HG02588 (cell line): Measurements from ENCODE around the gene CDH23.

Experiments
- ATAC-seq: cut with Tn5 transposase; IDR thresholded peaks from one replicate; pipeline ENCODE4 v1.9.1; 2021; ENCODE audit warnings: mild to moderate bottlenecking, moderate library complexity; ENCODE audit not compliant: unreplicated experiment

CDH23 gene

DNA sequence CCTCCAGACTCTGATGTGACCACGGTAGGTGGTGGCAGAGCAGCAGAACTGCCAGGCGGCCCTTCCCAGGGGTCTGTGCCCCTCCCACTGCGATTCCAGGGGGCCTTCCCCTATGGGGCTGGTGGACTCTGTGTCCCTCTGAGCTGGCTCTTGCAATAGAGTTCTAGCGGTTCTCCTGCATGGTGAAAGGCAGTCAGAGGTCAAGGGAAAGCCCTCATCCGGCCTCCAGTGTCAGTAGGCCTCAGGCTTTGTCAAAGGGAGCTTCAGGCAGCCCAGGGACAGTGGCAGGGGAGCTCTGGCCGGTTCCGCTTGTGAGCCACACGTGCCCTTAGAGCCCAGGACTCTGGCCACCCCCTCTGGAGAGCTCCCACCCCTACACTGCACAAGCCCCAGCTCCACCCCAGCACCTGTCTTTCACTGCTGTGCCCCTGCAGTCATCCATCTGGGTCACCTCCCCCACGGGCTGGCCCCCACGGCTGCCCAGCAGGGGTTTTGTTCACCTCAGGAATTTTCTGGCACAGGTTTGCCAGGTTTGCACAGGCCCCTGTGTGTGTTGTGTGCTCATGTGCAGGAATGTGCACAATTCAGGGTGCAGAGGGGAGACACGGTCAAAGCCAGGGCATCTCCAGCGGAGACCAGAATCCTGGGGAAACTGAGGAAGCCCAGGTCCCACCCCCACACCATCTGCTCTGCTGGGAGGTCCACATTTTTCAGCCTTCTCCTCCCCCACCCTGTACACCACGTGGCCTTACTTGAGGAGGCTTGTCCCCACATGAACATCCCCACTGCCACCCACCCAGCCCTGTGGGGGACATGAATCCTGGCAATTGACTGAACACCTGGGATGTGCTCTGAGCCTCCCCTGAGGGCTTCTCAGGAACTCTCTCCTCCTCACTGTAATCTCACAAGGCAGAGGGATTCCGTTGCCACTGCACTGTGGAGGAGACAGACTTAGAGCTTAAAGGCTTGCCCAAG, 299.1 kb downstream of the CDH23 start:
- no peak for ATAC-seq

DNA sequence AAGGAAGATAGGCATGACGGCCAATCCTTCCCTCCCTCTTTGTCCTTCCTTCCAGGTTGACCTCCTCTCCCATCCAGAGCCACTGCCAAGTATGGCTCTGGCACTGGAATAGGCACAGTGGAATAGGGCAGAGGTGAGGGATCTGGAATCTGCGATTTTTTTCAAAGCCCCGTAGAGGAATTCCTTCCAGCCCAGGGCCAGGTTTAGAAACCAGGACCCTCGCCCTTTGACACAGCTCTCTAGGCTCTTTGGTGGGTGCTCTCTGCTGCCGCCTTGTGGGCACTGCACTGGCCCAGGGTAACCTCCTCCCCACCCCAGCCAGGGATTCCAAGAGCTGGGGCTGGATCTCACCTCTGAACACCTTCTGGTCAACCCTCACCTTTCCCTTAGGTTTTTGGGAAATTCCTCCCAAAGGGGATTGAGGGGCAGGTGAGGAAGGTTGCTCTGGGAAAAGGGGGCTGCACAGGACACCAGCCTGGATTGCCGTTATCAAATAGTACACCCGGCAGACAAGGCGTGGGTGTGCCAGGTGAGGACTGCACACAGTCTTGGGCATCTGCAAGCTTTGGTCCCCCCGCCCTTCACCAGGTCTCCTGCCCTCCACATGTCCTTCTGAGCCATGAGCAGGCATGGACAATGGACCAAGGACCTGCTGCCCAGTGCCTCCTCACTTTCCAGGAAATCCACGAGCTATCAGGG, 300.1 kb downstream of the CDH23 start:
- no peak for ATAC-seq

DNA sequence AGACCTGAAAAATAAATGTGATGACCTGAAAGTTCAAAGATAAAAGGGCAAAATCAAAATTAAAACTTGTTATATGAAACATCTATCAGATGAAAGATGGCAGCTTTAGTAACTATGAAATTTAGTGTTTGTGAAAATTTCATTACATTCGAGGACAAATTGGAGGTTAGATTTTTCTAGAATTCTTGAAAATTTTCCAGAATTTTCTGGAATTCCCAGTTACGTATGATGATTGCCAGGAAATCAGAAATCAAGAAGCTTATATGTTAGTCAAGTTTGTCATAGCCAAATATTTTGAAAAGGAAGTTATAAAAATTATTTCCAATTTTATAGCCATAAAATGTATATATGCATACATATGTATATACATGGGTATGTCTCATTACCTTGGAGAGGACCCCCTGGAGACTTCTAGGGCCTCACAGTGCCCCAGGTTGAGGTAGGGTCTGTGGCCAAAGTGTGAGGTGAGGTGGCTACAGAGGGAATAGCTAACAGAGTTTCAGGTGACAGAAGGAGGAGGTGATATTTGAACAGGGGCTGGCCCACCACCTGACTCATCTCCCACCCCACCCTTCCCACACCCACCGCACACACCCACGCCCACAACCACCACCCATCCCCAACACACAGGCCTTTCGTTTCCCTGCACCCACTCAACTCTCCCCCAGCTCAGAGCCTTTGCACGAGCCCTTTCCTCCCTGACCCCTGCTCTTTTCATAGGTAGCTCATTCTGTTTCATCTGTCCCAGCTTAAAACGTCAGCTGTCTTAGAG, 301.4 kb downstream of the CDH23 start:
- ATAC-seq = no peak

DNA sequence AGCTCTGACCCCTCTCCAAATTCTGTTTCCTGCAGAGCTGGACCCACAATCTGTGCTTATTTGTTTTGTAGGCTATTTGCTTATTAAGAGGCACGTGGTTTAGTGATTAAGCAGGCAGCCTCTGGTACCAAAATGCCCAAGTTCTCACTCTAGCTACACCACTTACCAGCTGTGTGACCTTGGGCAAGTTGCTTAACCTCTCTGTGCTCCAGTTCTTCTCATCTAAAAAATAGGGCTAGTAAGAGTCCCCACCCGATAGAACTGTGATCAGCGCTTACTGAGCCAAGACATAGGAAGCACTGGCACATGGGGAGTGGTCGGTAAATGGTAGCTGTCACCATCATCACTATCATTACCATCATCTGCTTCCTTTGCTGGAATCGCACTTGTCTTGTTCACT, 302.0 kb downstream of the CDH23 start:
- ATAC-seq = no peak

DNA sequence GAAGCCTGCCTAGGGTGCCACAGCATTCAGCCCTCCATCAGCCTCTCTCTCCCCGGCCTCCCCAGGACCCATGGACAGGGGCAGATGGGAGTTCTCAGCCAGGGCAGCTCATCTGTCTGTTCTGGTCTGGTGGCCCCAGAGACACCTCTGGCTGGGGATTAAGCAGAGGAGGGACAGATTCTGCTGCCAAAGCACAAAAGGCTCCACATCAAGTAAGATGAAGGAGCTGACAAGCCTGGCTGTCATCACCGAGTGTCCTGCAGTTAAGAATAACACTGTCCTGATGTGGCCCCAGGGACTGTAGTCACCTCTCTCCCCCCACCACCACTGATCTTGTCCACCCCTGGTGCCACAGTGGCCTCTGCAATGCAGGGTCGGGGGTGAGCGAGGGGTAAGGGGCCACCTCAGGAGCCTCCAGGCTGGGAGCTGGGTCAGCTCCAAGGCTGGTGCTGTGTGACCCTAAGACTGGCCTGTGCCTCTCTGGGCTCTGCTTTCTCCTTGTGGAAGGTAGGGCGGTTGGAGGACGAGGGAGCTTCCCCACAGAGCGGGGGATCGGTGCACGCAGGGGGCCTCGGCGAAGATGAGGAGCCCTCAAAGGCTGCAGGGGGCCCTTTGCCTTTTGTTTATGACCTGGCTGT, 304.1 kb downstream of the CDH23 start:
- no peak for ATAC-seq

DNA sequence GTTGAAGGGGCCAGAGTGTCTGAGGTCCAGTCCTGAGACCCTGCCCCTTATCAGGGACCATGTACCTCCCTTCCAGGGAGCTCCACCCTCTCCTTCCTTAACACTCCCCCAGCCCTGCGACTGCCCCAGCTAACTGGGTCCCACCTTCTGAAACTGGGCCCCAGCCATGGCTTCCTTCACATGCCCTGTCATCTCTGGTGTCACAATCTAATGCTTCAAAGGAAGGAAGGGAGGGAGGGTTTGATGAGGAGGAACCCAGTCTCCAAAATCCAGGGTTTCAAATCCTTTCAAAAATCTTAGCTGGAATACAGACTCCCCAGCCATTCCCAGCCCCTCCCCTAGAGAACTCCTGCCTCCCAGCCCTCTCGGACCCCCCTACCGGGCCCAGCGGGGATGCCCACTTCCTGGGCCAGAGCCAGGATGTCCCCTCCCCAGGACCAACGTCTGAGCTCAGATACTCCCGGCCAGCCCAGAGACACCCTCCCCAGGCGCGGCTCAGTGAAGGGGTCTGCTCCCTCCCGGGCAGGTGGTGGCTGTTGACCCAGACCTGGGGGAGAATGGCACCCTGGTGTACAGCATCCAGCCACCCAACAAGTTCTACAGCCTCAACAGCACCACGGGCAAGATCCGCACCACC, 304.9 kb downstream of the CDH23 start:
- no peak for ATAC-seq

DNA sequence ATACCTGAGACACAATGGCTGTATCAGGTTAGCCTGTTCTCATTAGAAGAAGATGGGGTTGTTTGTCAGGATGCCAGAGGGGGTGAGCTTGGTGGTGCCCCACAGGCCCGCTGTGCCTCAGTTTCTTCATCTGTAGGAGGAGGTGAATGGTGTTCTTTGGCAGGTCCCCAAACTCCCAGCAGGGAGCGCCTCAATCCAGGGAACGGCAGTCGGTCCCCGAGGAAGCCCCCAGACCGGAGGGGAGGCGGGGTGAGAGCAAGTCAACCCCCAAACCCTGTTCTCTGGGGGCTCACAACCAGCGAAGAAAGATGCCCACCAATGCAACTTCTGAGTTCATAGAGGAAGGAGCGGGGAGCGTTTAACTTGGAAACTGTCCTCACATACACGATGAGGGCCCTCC, 306.9 kb downstream of the CDH23 start:
- no peak for ATAC-seq

DNA sequence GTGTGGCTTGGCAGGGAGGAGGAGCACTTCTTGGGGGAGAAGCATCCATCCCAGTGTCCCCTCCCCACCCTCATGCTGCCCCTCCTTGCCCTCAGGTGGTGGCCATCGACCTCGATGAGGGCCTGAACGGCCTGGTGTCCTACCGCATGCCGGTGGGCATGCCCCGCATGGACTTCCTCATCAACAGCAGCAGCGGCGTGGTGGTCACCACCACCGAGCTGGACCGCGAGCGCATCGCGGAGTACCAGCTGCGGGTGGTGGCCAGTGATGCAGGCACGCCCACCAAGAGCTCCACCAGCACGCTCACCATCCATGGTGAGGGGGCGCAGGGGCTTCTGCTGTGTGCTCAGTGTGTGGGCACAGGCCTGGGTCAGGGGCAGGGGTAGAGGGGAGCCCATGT, 308.1 kb downstream of the CDH23 start:
- no peak for ATAC-seq

DNA sequence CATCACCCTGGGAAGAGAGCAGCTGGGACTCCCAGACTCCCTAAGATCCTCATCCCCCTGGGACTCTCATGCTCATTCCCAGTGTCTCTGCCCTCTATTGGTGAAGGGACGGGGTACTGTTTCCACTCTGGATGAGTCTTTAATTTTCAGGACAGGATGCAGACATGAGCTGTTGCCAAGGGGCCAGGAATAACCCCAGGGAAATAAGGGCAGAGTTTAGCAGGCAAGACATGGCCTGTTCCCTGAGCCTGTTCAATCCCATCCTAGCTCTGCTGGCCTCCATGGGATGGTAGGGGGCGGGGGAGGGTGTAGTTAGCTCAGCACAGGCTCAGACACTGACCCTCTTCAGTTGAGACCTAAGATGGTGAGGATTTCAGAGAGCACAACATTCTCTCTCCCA, 308.9 kb downstream of the CDH23 start:
- no peak for ATAC-seq

DNA sequence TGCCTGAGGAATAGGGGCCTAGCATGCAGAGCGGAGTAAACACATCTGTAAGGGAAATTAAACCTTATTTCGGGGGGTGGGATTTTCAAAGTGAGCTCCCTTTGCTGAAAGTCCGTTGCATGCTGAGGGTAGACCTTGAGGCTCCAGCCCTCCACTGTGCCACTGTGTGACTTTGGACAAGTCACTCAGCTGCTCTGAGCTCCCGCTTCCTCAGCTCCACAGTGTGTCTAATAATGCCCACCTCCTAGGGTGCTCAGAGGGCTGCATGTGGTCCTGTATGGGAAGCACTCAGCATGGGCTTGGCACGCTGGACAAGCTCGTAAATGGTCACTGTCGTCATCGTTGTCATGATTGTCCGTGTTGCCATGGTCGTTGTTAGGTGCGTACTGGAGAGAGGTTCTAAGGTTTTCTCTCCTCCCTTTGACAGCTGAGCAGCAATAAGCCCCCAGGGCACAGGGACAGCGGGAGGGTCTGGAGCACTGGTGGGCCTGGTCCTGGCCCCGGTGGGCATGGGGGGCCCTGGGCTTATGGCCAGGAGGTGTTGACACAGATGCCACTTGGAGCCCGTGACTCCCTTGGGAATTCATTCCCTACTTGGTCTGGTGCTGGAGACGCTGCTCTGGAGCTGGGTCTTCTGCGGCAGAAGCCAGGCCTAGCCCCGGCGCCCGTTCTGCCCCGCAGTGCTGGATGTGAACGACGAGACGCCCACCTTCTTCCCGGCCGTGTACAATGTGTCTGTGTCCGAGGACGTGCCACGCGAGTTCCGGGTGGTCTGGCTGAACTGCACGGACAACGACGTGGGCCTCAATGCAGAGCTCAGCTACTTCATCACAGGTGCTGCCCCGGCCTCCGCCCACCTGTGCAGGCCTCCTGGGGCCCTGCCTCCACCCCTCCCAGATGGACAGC, 309.7 kb downstream of the CDH23 start:
- ATAC-seq = no peak

DNA sequence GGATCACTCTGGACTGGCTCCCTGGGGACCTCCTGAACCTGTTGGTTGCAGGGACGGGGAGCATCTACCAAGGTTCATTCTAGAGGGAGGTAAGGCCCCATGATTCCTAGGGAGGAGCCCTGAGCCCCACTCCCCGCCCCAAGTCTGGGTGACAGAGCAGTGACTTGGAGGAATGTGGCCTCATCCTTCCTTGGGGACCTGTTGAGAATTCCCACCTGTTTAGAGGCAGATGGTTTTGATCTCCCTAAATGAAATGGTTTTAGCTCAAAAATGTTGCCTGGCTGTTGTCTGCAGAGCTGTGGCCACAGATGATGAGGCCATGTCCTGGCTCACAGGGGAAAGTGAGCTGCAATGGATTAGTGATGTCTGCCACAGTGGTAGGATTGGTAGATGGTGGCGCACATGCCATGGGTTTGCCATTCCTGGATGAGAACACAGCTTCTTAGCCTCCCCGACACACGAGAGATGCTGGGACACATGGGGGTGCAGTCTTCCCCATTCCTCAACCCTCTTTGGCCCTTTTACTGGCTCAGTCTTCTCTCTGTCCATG, 310.6 kb downstream of the CDH23 start:
- no peak for ATAC-seq

DNA sequence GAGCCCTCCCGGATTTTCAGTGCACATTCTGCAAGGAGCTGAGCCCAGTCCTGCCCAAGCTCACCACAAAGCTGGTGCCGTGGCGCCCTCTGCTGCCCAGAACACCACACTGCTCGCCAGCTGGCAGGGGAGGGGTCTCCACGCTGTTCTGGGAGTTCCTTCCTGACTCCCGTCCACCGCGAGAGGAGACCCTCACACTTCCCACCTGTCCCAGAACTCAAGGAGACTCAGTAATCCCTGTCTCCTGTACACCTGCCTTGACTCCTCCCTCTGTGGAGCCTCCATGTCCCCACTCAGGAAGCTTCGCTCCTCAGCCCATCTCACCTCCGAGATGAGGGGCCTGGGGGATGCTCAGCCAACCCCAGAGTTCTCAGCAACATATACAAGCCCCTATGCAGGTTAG, 311.6 kb downstream of the CDH23 start:
- ATAC-seq = no peak

DNA sequence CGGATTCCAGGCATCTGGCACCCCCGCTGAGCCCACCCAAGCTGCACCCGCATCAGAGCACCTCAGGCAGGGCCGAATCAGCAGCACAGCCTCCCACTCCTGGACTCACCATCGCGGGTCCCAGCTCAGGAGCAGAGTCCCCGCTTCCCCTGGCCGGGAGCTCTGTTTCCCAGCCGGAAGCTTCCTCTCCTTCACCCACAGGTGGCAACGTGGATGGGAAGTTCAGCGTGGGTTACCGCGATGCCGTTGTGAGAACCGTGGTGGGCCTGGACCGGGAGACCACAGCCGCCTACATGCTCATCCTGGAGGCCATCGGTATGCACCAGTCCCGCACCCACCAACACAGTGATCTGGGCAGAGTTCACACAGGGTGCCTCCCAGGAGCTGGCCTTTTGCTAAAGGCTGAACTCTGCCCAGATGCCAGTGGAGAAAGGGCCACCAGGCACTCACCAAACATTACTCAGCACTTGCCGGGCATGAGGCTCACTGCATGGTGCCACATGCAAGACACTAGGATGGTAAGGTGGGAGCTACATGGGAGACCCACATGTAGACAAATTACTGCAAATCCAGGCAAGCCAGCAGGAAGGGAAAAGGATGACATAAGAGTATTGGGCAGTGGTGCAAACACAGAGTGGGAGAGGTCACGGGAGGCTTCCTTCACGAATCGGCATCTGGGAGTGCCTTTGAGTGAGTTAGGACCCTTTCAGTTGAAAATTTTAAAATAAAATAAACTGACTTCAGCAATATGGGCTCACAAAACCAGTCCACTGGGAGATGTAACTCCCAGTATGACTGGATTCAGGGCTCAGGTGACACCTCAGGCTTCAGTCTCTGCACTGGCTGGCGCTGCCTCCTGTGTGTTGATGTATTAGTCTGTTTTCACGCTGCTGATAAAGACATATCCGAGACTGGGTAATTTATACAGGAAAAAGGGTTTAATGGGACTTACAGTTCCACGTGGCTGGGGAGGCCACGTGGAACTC, 312.5 kb downstream of the CDH23 start:
- ATAC-seq = no peak

DNA sequence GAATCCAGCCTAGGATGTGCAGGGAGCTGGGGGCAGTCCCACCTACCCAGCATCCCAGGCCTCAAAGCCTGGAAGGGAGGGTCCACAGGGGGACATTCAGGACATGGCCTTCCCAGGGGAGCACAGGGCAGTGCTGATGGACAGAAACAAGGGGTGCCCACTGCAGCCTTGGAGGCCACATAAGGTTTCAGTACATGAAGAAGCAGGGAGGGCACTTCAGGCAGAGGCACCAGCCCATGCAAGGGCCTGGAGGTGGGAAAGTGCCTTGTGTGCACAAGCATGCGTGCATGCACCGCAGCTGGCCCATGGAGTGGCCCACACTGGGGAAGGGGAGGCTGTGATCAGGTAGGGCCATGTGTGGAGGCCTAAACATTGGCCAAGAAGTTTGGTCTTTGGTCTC, 313.8 kb downstream of the CDH23 start:
- no peak for ATAC-seq

DNA sequence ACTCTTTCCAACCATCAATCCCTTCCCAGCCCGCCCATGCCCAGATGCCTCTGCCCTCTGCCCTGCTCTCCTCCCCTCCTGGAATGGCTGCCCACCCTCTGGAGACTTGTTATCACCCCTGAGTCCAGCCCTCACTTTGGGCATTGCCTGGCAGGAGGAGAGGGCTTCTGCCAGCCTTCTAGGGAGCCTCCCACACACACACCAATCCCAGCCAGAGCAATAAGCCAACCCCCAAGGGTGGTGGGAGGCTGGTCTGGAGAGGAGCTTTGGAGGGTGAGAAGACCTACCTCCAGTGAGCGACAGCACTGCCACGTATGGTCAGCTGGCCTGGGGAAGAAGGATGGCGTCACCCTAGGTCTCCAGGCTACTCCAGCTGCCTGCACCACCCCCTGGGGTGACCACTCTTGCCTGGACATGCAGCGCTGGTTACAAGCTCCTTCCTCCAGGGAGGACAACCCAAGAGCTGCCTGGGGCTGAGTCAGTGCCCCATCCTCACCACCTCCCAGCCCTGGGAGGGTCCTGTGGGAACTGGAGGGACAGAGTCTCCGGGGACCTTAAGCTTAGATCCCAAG, 314.4 kb downstream of the CDH23 start:
- no peak for ATAC-seq

DNA sequence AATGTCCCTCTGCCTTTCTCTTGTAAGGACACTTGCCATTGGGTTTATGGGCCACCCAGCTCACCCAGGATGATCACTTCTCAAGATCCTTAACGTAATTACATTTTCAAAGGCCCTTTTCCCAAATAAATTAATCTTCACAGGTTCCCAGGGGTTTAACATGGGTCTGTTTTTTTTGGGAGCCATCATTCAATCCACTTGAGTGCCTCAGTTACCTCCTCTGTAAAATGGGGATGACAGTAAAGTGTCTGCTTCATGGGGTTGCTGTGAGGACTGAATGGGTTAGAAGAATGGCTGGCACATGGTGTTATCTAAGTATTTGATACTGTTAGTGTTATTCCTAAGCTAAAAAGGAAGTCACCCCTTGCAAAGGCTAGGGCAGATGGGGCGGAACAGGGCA, 315.4 kb downstream of the CDH23 start:
- ATAC-seq = no peak

DNA sequence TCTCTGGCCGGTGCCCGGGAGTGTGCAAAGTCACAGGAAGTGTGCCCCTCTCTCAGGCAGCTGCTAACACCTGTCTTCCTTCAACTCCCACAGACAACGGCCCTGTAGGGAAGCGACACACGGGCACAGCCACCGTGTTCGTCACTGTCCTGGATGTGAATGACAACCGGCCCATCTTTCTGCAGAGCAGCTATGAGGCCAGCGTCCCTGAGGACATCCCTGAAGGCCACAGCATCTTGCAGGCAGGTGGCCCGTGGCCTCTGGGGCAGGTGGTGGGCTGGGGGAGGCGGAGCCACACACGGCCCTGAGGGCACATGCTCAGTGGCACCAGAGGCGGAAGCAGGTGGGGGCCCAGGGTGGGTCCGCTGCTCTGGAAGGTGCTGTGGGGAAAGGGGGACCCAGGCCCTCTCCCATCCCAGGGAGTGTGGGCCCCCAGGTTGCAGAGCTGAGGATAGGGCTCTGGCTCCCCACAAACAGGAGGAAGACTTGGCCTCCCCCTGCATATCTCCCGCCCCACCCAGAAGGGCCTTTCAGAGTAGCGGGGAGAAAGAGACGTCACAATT, 315.9 kb downstream of the CDH23 start:
- ATAC-seq = no peak
